Embryonic facial prominence (tissue), 1 donor: Measurements from ENCODE around the gene PFDN1.
"Not testable (repeated sequence)": the region's sequence is repeated elsewhere in the genome, so short reads cannot be mapped to it uniquely, and the experiment has no call there.

ENCODE experiments used
- DNase-seq: peaks from one replicate; pipeline ENCODE4 v3.0.0-alpha.2; 2016; ENCODE audit errors: extremely low spot score

Gene PFDN1

DNA sequence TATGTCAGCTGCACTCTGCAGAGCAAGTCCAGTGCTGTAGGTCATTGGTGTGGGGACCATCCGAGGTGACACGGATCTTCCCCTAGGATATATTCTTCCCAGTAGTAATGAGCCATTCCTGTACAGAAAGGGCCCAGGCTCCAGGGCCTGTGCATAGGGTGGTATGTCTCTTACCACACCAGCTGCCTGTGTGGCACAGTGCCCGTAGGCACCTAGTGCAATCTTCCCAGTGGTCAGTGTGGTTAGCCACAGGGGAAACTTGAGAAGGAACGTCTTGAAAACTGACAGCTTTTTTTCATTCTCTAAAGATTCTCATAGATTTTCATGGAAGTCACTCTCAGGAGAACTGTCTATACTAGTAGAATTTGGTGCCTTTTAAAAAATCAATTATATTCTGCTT, 88.1 kb downstream of the PFDN1 start:
- no peak for DNase-seq

DNA sequence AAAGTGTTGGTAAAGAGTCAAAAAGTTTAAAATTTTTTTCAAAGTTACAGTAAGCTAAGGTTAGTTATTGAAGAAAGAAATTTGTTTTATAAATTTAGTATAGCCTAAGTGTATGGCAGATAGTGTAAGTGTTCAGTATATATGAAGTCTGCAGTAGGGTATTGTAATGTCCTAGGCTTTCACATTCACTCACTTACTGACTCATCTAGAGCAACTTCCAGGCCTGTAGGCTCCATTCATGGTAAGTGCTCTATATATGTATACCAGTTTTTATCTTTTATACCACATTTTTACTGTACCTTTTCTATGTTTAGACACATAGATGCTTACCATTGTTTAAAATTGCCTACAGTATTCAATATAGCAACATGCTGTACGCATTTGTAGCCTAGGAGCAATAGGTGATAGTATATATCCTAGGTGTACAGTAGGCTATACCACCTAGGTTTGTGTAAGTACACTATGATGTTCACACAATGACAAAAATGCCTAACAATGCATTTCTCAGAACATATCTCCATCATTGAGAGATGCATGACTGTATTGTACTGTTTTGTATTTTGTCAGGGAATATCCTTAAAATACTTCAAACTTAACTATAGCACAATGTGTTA, 89.4 kb downstream of the PFDN1 start:
- no peak for DNase-seq

GRCh38 chr5:140208065-140208464, 94.8 kb downstream of the PFDN1 start:
- DNase-seq = no peak

DNA sequence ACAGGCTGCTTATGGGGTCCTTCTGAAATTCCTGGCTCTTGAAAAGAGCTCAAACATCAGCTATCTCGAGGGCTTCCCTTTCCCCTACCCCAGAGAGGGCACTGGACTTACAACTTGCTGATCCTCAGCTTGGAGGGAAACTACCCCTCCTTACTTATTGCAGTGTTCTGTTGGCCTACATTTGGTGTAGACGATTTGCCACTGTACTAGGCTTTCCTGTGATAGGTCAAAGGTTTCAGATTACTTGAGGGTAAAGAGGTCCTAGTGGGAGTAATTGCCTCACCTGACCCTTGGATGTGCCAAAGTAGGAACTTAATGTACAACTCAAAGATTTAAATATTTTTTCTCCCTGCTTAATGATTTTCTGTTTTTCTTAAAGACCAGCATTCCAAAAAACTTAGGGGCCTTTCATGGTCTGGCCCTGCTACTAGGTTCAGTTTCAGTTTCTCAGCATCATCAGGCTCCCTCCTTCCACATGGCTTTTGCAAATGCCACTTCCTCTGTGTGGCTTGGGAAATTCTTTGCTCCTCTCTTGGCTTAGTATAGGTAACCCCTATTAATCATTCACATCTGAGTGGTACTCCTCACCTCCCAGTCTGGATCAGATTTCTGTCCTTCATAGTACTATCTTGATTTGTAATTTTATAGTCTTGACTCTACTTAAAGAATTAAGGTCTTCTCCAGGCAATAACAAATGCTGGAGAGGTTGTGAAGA, 95.5 kb downstream of the PFDN1 start:
- DNase-seq = no peak

- DNase-seq = no peak
Observed at GRCh38 chr5:140205952-140206351, 96.9 kb downstream of the PFDN1 start.

DNA sequence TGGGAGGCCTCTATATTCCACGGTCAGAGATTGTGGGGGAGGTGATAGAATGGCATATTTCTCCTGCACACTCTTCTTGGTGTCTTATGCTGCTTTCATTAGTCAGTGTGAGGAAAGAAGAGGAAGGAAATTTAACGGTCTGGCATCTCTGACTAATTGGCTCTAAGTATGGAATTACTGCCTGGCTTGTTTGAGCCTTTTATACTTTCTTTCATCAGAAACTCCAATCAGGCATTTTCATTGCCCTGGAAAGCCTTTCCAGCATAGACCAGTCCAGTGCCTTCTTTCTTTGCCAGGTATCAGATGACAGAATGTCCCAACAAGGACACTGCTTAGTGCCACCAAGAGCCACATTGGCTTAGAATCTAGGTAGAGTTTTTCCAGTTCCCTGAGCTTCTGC, 97.7 kb downstream of the PFDN1 start:
- DNase-seq = no peak

DNA sequence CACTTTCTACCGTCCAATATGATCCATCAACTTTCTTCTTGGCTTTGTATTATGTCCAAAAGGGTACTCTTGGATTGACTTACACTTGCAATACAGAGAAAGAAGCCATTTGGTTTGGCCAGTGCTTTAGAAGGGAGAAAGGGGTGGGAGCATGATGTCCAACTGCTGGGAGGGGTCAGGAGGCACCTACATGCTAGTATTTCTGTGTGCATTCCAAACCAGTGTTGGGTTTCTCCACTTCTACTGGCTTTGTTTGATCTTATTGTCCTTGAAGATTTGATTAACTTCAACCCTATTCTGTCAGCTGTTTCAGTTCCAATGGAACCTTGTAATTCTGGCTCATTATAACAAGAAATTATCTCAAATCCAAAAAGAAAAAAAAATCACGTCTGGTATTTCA, 100.3 kb downstream of the PFDN1 start:
- no peak for DNase-seq

GRCh38 chr5:140202078-140202477, 100.8 kb downstream of the PFDN1 start:
- DNase-seq = no peak

DNA sequence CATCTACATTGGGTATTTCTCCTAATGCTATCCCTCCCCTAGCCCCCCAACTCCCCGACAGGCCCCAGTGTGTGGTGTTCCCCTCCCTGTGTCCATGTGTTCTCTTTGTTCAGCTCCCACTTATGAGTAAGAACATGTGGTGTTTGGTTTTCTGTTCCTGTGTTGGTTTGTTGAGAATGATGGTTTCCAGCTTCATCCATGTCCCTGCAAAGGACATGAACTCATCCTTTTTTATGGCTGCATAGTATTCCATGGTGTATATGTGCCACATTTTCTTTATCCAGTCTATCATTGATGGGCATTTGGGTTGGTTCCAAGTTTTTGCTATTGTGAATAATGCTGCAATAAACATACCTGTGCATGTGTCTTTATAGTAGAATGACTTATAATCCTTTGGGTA, 104.0 kb downstream of the PFDN1 start:
- DNase-seq = not testable (repeated sequence)

DNA sequence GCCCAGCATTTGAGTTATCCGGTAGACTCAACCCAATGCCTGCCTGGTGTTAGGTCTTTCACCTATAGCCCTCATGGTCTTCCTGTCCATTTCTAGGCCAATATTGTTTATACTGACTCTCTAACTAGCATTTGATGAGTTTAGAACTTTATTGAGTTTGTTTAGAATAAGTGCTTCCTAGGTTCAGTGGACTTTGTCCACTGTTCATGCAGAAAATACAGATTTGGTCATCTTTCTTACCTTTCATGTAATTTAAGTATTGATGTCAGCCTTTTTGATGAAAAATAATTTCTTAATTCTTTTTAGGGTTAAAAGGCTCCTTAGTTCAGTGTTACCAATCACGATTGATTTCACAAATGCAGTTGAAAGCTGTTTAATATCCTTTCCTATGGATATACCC, 105.9 kb downstream of the PFDN1 start:
- DNase-seq = no peak

DNA sequence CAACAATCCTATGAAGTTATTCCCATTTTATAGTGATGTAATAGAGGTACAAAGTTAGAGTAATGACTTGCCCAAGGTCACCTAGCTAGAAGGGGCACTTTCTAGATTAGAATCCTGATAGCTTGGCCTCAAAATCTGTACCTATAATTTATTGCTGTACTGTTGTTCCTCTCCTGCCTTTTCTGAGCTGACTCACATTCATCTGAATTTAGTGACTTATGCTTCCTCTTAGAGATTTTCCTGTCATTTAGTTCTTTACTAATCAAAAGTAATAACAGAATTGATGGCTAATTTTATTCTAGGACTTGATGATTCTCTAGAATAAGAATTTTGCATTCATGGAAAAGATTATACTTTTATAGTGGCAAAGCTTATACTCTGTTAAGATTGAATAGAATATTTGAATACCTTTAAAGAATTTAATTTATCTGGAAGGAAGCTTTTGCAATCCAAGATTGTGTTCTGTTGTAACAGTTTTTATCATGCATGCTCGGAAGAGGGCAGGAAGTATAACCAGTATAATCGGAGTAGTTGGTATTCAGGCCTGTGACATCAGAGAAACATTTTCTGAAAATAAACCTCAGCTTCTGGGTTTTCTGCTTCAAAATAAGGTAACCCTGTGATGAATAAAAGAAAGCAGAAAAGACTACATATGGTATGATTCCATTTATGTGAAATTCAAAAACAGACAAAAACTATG, 106.6 kb downstream of the PFDN1 start:
- no peak for DNase-seq
